GM18868 (cell line): Measurements from ENCODE around the gene MORC3.

Source experiments
- ATAC-seq: cut with Tn5 transposase; IDR thresholded peaks from one replicate; pipeline ENCODE4 v1.9.1; 2021; ENCODE audit warnings: mild to moderate bottlenecking, moderate library complexity; ENCODE audit not compliant: unreplicated experiment

The MORC3 gene

GRCh38 chr21:36422279-36423098 lies 102.5 kb downstream of the MORC3 start:
- no peak for ATAC-seq

DNA sequence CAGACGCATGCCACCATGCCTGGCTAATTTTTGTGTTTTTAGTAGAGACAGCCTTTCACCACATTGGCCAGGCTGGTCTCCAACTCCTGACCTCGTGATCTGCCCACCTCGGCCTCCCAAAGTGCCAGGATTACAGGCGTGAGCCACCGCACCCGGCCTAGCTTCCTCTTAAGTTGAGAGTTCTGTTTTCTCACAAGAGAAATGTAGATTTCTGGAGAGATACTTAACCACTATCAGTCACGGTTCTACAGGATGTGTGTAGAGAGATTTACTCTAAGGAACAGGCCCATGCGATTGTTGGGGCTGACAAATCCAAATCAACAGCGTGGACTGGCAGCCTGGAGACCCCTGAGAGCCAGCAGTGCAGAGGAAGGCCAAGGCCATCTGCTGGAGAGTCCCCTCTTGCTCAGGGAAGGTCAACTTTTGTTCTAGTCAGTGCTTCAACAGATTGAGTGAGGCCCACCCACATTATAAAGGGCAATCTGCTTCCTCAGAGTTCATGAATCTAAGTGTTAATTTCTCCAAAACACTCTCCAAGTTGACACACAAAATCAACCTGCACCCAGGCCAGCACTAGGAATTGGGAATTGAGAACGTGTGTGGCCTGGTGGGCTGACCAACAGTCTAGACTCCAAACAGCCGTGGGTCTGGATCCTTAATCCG lies 103.9 kb downstream of the MORC3 start:
- ATAC-seq = no peak

DNA sequence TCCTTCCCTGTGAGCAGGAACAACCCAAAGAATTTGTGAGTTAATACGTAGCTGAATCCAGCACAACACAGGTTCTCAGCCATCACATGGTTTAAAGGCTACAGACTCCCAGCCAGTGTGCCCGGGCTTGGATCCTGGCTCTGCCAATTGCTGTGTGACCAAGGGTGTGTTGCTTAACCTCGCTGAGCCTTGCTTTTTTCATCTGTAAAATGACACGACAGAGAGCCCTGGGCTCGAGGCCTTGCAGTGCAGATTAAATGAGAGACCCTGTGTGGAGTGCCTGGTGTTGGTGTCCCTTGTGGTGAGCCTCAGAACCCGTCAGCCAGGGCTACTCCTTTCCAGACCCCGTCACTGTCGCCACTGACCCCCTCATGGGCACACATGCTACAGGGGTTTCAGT lies 104.6 kb downstream of the MORC3 start:
- ATAC-seq = no peak

DNA sequence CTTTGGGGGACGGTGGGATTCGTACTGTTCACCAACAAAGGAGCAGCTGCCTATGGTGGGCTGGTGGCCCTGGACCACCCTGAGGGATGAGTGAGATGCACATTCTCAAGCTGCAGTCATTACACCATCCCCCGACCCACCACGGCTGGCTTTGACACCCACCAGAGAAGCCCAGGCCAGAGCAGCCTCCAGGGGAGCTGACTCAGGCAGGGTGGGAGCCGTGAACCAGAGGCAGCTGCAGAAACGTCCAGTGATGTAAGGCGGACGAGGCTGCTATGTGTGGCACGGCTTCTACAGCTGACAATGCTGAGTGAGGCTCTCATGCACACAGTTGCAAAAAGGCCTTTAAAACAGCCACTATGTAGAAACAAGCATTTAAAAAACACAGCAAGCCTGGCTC lies 105.3 kb downstream of the MORC3 start:
- ATAC-seq = no peak
